Measurements from ENCODE around the gene LRRIQ1.

The LRRIQ1 gene

GRCh38 chr12:85060916-85061315 is 24.8 kb downstream of the LRRIQ1 start:
- no peaks in the 10 kb centered on the region for H3K36me3 ChIP-seq (ENCODE audit: control insufficient read depth, insufficient read depth, low read length)
- no peaks in the 10 kb centered on the region for H3K4me1 ChIP-seq (ENCODE audit: control insufficient read depth, insufficient read depth, low read length)
- no peaks in the 10 kb centered on the region for H3K9me3 ChIP-seq (ENCODE audit: control insufficient read depth, low read length)
- no peaks in the 10 kb centered on the region for H3K27me3 ChIP-seq (ENCODE audit: control insufficient read depth, insufficient read depth, low read length)
- no peak overlapping the region for H3K9ac ChIP-seq (ENCODE audit: low read length)
- H3K4me3 ChIP-seq (ENCODE audit: low read length), result no peak overlapping the region

- no peaks in the 10 kb centered on the region for H3K4me1 ChIP-seq (ENCODE audit: control insufficient read depth, insufficient read depth, low read length)
- H3K4me3 ChIP-seq (ENCODE audit: low read length), result no peak overlapping the region
- H3K9ac ChIP-seq (ENCODE audit: low read length), result no peak overlapping the region
- no peaks in the 10 kb centered on the region for H3K27me3 ChIP-seq (ENCODE audit: control insufficient read depth, insufficient read depth, low read length)
- no peaks in the 10 kb centered on the region for H3K9me3 ChIP-seq (ENCODE audit: control insufficient read depth, low read length)
- no peaks in the 10 kb centered on the region for H3K36me3 ChIP-seq (ENCODE audit: control insufficient read depth, insufficient read depth, low read length)
These were observed 29.8 kb downstream of the LRRIQ1 start for GRCh38 chr12:85065837-85066482.

DNA sequence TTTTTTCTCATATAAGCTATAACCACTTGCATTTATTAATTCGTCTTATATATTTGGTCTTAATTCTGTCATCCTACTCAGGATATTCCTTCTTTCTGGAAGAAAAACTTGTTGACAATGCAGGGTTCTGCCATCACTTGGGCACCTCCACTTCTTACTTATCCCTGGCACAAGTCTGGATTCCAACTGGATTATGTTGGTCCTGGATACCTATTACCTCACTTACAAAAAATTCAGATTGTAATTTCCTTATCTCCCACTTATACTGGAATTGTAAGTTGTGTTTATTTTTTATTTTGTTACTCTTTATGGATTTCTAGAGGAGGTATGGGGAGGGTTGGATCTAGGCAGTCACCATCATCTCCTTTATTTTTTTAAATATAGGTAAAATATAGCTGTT is 36.7 kb downstream of the LRRIQ1 start:
- Histone ChIP-seq H3K4me3 (ENCODE audit: low read length) (no peak overlapping the region), H3K9ac (ENCODE audit: low read length) (no peak overlapping the region), H3K9me3 (ENCODE audit: control insufficient read depth, low read length) (no peaks in the 10 kb centered on the region), H3K4me1 (ENCODE audit: control insufficient read depth, insufficient read depth, low read length) (no peaks in the 10 kb centered on the region), H3K27me3 (ENCODE audit: control insufficient read depth, insufficient read depth, low read length) (no peaks in the 10 kb centered on the region), H3K36me3 (ENCODE audit: control insufficient read depth, insufficient read depth, low read length) (no peaks in the 10 kb centered on the region)

DNA sequence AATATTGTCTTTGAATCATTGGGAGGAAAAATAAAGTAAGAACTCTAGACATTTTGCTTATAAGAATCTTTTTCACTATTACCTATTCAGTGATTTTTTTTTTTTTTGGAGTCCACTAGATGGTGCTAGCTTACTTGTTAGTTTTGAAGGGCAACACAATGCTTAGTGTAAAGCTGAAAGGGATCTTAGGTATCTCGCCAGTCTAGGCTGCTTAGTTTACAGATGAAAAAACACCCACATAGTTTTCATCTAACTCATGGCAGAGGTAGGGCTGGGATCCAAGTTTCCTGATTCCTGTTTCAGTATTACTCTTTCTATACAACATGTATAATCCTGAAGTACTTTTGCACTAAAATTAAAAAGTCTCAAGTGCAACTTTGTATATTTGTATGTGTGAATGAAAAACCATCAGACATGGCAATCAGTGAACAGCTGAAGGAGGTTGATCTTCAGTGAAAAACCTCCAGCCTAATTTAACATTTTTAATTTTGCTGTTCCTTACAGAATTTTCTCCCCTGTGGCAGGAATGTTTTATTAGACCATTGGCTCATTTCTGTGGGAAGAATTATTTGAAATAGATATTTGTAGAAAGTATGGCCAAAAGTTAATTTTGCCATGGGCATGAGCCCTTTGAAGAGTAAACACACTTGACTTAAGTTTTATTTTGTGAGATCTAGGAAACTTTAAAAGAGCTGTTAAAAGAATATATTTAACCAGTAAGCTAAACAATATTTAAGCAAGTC is 40.7 kb downstream of the LRRIQ1 start:
- no peaks in the 10 kb centered on the region for H3K9me3 ChIP-seq (ENCODE audit: control insufficient read depth, low read length)
- H3K4me3 ChIP-seq (ENCODE audit: low read length), result no peak overlapping the region
- H3K36me3 ChIP-seq (ENCODE audit: control insufficient read depth, insufficient read depth, low read length), result no peaks in the 10 kb centered on the region
- H3K9ac ChIP-seq (ENCODE audit: low read length), result no peak overlapping the region
- H3K4me1 ChIP-seq (ENCODE audit: control insufficient read depth, insufficient read depth, low read length), result no peaks in the 10 kb centered on the region
- no peaks in the 10 kb centered on the region for H3K27me3 ChIP-seq (ENCODE audit: control insufficient read depth, insufficient read depth, low read length)

DNA sequence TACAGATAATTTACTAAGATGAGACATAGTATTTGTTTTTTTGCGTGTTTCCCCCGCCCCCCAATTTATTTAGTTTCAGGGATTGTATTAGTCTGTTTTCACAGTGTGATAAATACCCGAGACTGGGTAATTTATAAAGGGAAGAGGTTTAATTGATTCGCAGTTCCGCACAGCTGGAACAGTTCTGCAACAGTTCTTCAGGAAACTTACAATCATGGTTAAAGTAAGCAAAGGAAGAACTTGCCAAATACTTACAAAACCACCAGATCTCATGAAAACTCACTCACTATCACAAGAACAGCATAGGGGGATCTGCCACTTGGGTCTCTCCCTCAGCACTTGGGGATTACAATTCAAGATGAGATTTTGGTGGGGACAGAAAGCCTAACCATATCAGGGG is 48.9 kb downstream of the LRRIQ1 start:
- H3K27me3 ChIP-seq (ENCODE audit: control insufficient read depth, insufficient read depth, low read length), result no peaks in the 10 kb centered on the region
- H3K4me1 ChIP-seq (ENCODE audit: control insufficient read depth, insufficient read depth, low read length), result no peaks in the 10 kb centered on the region
- H3K9me3 ChIP-seq (ENCODE audit: control insufficient read depth, low read length), result no peaks in the 10 kb centered on the region
- no peaks in the 10 kb centered on the region for H3K36me3 ChIP-seq (ENCODE audit: control insufficient read depth, insufficient read depth, low read length)
- no peak overlapping the region for H3K9ac ChIP-seq (ENCODE audit: low read length)
- H3K4me3 ChIP-seq (ENCODE audit: low read length), result no peak overlapping the region

DNA sequence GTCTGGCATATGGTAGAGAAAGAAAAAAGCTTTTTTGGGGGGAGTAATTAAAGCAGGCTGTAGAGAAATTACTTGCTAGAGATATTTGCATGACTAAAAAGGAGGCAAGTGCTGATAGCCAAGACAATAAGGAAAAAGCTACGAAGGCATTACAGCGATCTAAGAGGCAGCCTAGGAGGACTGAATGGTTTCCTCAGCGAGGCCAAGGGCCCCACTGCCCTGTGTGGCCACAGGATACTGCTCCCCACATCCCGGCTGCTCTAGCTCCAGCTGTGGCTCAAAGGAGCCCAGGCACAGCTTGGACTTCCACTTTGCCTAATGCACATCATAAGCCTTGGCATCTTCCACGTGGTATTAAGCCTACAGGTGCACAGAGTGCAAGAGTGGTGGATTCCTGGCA is 53.6 kb downstream of the LRRIQ1 start:
- Histone ChIP-seq H3K27me3 (ENCODE audit: control insufficient read depth, insufficient read depth, low read length) (no peaks in the 10 kb centered on the region), H3K4me1 (ENCODE audit: control insufficient read depth, insufficient read depth, low read length) (no peaks in the 10 kb centered on the region), H3K9me3 (ENCODE audit: control insufficient read depth, low read length) (no peaks in the 10 kb centered on the region), H3K4me3 (ENCODE audit: low read length) (no peak overlapping the region), H3K36me3 (ENCODE audit: control insufficient read depth, insufficient read depth, low read length) (no peaks in the 10 kb centered on the region), H3K9ac (ENCODE audit: low read length) (no peak overlapping the region)

- no peaks in the 10 kb centered on the region for H3K4me1 ChIP-seq (ENCODE audit: control insufficient read depth, insufficient read depth, low read length)
- H3K9me3 ChIP-seq (ENCODE audit: control insufficient read depth, low read length), result no peaks in the 10 kb centered on the region
- no peaks in the 10 kb centered on the region for H3K27me3 ChIP-seq (ENCODE audit: control insufficient read depth, insufficient read depth, low read length)
- no peak overlapping the region for H3K4me3 ChIP-seq (ENCODE audit: low read length)
- H3K36me3 ChIP-seq (ENCODE audit: control insufficient read depth, insufficient read depth, low read length), result no peaks in the 10 kb centered on the region
- H3K9ac ChIP-seq (ENCODE audit: low read length), result no peak overlapping the region
These were observed 56.7 kb downstream of the LRRIQ1 start for GRCh38 chr12:85092814-85093370.

GRCh38 chr12:85095501-85095900 is 59.4 kb downstream of the LRRIQ1 start:
- no peaks in the 10 kb centered on the region for H3K4me1 ChIP-seq (ENCODE audit: control insufficient read depth, insufficient read depth, low read length)
- no peaks in the 10 kb centered on the region for H3K36me3 ChIP-seq (ENCODE audit: control insufficient read depth, insufficient read depth, low read length)
- H3K9ac ChIP-seq (ENCODE audit: low read length), result no peak overlapping the region
- no peaks in the 10 kb centered on the region for H3K9me3 ChIP-seq (ENCODE audit: control insufficient read depth, low read length)
- no peaks in the 10 kb centered on the region for H3K27me3 ChIP-seq (ENCODE audit: control insufficient read depth, insufficient read depth, low read length)
- no peak overlapping the region for H3K4me3 ChIP-seq (ENCODE audit: low read length)

DNA sequence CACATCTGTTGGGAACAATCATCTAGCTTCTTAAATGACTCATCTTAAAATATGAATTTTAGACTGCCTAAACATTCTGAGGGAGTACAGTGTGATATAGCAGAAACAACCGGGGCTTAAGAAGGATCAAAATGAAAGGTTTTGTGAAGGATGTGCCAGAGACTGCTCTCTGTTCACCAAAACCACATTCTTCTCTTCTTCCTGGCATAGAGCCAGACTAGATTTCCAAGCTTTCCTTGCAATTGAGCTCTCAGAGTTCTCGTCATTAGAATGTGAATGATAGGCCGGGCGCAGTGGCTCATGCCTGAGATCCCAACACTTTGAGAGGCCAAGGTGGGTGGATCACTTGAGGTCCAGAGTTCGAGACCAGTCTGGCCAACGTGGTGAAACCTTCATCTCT is 94.5 kb downstream of the LRRIQ1 start:
- Histone ChIP-seq H3K36me3 (ENCODE audit: control insufficient read depth, insufficient read depth, low read length) (no peaks in the 10 kb centered on the region), H3K9me3 (ENCODE audit: control insufficient read depth, low read length) (no peaks in the 10 kb centered on the region), H3K4me1 (ENCODE audit: control insufficient read depth, insufficient read depth, low read length) (no peaks in the 10 kb centered on the region), H3K9ac (ENCODE audit: low read length) (no peak overlapping the region), H3K4me3 (ENCODE audit: low read length) (no peak overlapping the region), H3K27me3 (ENCODE audit: control insufficient read depth, insufficient read depth, low read length) (no peaks in the 10 kb centered on the region)

DNA sequence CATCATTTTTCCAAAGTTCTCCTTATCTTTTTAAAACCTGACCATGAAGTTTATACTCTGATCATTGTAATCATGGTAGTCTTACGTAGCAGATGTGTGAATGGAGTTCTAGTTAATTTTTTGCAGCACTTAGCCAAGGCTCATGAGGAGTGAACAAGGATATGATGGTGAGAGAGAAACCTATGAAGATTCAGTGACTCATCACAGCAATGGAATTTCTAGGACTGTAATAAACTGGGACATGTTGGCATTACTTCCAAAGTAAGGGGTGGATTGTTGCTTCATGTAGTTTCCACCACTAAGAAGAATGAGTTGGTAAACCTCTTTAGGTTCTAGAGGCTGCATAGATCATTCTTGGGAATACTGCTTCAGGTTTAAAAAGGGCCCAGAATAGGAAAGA is 102.7 kb downstream of the LRRIQ1 start:
- Histone ChIP-seq H3K36me3 (ENCODE audit: control insufficient read depth, insufficient read depth, low read length) (no peaks in the 10 kb centered on the region), H3K9me3 (ENCODE audit: control insufficient read depth, low read length) (no peaks in the 10 kb centered on the region)

GRCh38 chr12:85147331-85147730 is 111.2 kb downstream of the LRRIQ1 start:
- no peaks in the 10 kb centered on the region for H3K4me1 ChIP-seq (ENCODE audit: control insufficient read depth, insufficient read depth, low read length)
- no peaks in the 10 kb centered on the region for H3K27me3 ChIP-seq (ENCODE audit: control insufficient read depth, insufficient read depth, low read length)
- H3K9me3 ChIP-seq (ENCODE audit: control insufficient read depth, low read length), result no peaks in the 10 kb centered on the region
- no peaks in the 10 kb centered on the region for H3K36me3 ChIP-seq (ENCODE audit: control insufficient read depth, insufficient read depth, low read length)
- no peak overlapping the region for H3K4me3 ChIP-seq (ENCODE audit: low read length)
- H3K9ac ChIP-seq (ENCODE audit: low read length), result no peak overlapping the region

More for the DNA sequence above, 102.7 kb downstream of the LRRIQ1 start:
- Histone ChIP-seq H3K9ac (ENCODE audit: low read length) (no peak overlapping the region), H3K4me3 (ENCODE audit: low read length) (no peak overlapping the region), H3K4me1 (ENCODE audit: control insufficient read depth, insufficient read depth, low read length) (no peaks in the 10 kb centered on the region), H3K27me3 (ENCODE audit: control insufficient read depth, insufficient read depth, low read length) (no peaks in the 10 kb centered on the region)

DNA sequence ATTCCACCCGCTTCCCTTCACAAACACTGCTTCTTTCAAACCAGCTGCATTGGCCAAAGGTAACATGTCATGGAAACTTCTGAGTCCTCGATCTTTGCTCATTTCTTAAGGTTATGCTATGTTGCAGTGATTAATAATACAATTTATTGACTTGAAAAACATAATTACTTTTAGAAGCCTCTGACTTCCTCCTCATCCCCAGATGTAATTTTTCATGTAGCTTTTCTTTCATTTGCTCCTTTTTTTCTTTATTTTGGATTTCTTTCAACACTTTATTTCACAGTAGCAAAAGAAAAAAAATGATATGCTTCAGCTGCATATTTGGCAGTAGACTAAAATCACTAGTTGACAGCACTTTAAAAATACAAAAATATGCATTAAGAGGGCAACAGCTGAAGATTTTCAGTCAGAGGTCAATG is 116.2 kb downstream of the LRRIQ1 start:
- Histone ChIP-seq H3K9me3 (ENCODE audit: control insufficient read depth, low read length) (no peaks in the 10 kb centered on the region), H3K36me3 (ENCODE audit: control insufficient read depth, insufficient read depth, low read length) (no peaks in the 10 kb centered on the region), H3K9ac (ENCODE audit: low read length) (no peak overlapping the region), H3K27me3 (ENCODE audit: control insufficient read depth, insufficient read depth, low read length) (no peaks in the 10 kb centered on the region), H3K4me1 (ENCODE audit: control insufficient read depth, insufficient read depth, low read length) (no peaks in the 10 kb centered on the region), H3K4me3 (ENCODE audit: low read length) (no peak overlapping the region)

All from mucosa of stomach (tissue), 1 donor.